Neutrophil (primary cell): Measurements from ENCODE around the gene EZR.

ENCODE experiments used
- H3K27ac ChIP-seq: fragments of 200-600 bp; sonication (generic); 2 replicates; pipeline ENCODE4 v1.5.1; 2016; ENCODE audit warnings: mild to moderate bottlenecking, moderate library complexity
- H3K27me3 ChIP-seq: fragments of 200-600 bp; sonication (generic); 2 replicates; pipeline ENCODE4 v1.6.0; 2016; ENCODE audit warnings: mild to moderate bottlenecking
- H3K36me3 ChIP-seq: fragments of 200-600 bp; sonication (generic); 2 replicates; pipeline ENCODE4 v1.5.1; 2017
- H3K4me1 ChIP-seq, 2 experiments: fragments of 200-600 bp in 1 of 2; sonication (generic) in 1 of 2; 1 replicate in 1 of 2; 2 replicates in 1 of 2; pipeline versions ENCODE4 v1.5.1 to v1.6.1; 2013 to 2016; ENCODE audit warnings: low read depth in 1 of 2, low read length in 1 of 2, mild to moderate bottlenecking in 1 of 2, moderate library complexity in 1 of 2; ENCODE audit not compliant: control insufficient read depth in 1 of 2, insufficient read depth in 1 of 2
- H3K4me3 ChIP-seq, 2 experiments: fragments of 200-600 bp in 1 of 2; sonication (generic) in 1 of 2; 1 replicate in 1 of 2; 2 replicates in 1 of 2; pipeline ENCODE4 v1.5.1; 2013 to 2016; ENCODE audit warnings: low read depth in 1 of 2, low read length in 1 of 2, mild to moderate bottlenecking in 1 of 2, moderate library complexity in 1 of 2
- H3K9me3 ChIP-seq: fragments of 200-600 bp; sonication (generic); 2 replicates; pipeline ENCODE4 v1.5.1; 2016
- CTCF ChIP-seq: fragments of 200-600 bp; sonication (generic); IDR thresholded peaks from 2 replicates; pipeline ENCODE4 v1.5.1; 2016; ENCODE audit warnings: antibody characterized with exemption

Gene EZR

GRCh38 chr6:158815379-158815724 is 3.8 kb downstream of the EZR start:
- no peaks in the 10 kb centered on the region for H3K9me3 ChIP-seq

DNA sequence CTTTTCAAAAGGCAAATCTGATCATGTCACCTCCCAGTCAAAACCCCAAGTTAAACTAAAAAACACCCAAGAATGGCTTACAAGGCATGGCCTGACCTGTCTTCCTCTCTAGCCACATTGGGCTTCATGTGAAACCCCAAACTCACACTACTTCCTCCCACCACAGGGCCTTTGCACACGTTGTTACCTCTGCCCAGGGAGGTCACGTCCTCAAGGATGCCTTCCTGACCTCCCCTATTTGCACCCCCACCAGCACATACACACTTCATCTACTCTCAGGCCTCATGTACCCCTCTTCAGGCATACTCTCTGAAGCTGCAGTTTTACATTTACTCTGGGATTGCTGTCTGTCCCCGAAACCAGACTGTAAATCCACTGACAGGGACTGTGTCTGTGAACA is 6.1 kb downstream of the EZR start:
- no peak overlapping the region for H3K4me3 ChIP-seq
- peaks cover 31 to 36% of the 10 kb centered on the region in 2 experiments for H3K4me1 ChIP-seq
- no peaks in the 10 kb centered on the region for H3K27me3 ChIP-seq
- no peaks in the 10 kb centered on the region for H3K9me3 ChIP-seq
- H3K27ac ChIP-seq = no peak overlapping the region
- TF ChIP-seq CTCF = no peak
- H3K36me3 ChIP-seq = peaks cover 4% of the 10 kb centered on the region

More at GRCh38 chr6:158815379-158815724, 3.8 kb downstream of the EZR start:
- Histone ChIP-seq H3K27me3 (no peaks in the 10 kb centered on the region), H3K27ac (no peak overlapping the region), H3K4me3 (no peak overlapping the region), H3K36me3 (no peaks in the 10 kb centered on the region), H3K4me1 (peaks cover 25 to 36% of the 10 kb centered on the region in 2 experiments)
- no peak for TF ChIP-seq CTCF

DNA sequence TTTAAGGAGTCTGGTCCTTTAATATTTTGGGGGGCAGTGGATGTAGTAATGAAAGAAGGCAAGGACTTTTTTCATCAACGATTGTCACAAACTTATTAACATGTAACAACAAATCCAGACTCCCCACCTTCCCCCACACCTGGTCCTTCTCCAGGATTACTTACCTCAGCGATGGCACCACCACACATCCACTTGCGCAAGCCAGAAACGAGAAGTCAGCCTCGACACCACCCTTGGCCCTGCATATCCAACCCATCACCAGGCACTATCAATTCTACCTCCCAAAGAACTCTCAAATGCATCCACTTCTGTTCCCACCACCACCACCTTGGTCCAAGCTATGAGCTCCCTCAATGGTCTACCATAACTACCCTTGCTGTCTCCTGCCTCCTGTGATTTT is 6.6 kb downstream of the EZR start:
- no peak overlapping the region for H3K27ac ChIP-seq
- peaks cover 7% of the 10 kb centered on the region for H3K36me3 ChIP-seq
- H3K4me1 ChIP-seq = peaks cover 27 to 33% of the 10 kb centered on the region in 2 experiments
- TF ChIP-seq CTCF = no peak
- H3K27me3 ChIP-seq = no peaks in the 10 kb centered on the region
- no peaks in the 10 kb centered on the region for H3K9me3 ChIP-seq
- no peak overlapping the region for H3K4me3 ChIP-seq

- no peak overlapping the region for H3K4me3 ChIP-seq
- H3K4me1 ChIP-seq = peaks cover 13 to 20% of the 10 kb centered on the region in 2 experiments
- no peaks in the 10 kb centered on the region for H3K9me3 ChIP-seq
- H3K27me3 ChIP-seq = no peaks in the 10 kb centered on the region
- no peak overlapping the region for H3K27ac ChIP-seq
- no peak for TF ChIP-seq CTCF
- H3K36me3 ChIP-seq = peaks cover 11% of the 10 kb centered on the region
Observed at GRCh38 chr6:158810155-158811095, 8.7 kb downstream of the EZR start.

DNA sequence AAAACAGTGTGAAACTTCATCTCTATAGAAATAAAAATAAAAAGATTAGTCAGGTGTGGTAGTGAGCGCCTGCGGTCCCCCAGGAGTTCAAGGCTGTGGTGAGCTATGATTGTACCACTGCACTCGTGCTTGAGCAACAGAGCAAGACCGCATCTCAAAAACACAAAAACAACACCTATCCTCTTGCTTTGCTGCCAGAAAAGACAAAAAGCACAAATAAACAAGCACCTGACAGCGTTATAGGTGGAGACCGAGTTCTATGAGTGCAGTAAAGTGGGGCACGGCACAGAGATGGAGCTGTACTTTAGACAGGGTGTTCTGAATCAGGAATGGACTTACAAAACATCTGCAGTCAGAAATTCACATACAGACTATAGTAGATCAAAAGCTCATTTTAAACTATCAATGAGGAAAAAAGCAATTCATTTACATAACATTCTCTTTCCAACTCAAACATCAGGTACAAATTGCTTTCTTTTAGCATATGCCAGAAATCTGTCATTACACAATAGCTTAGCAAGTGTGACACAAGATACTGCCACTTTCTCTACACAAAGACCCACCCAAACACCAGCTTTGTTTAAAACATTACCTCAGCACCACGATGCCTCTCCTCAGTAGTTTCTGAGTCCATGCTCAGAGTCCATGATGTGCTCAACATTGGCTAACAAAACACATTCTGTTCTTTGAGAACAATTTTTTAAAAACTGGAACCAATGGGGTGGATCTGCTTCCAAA is 10.1 kb downstream of the EZR start:
- peaks cover 16 to 20% of the 10 kb centered on the region in 2 experiments for H3K4me1 ChIP-seq
- no peaks in the 10 kb centered on the region for H3K27me3 ChIP-seq
- TF ChIP-seq CTCF = no peak
- peaks cover 11% of the 10 kb centered on the region for H3K36me3 ChIP-seq
- H3K4me3 ChIP-seq = no peak overlapping the region
- no peaks in the 10 kb centered on the region for H3K9me3 ChIP-seq
- H3K27ac ChIP-seq = no peak overlapping the region
